Stimulated activated CD8-positive, alpha-beta memory T cell treated with anti-CD3 and anti-CD28 coated beads, Interleukin-12 subunit alpha, Interleukin-12 subunit beta, amount 100 ng/mL, for 4 hours (primary cell): Measurements from ENCODE around the gene NDOR1.
A peak's percentile ranks its signal among the peaks of the same experiment; 100 is the strongest.
"Not testable (repeated sequence)": the region's sequence is repeated elsewhere in the genome, so short reads cannot be mapped to it uniquely, and the experiment has no call there.

Source experiments
- DNase-seq: peaks from one replicate; pipeline ENCODE4 v3.0.0-alpha.2; 2020; ENCODE audit warnings: low read depth

Gene NDOR1

GRCh38 chr9:137244486-137245449 is 39.3 kb downstream of the NDOR1 start:
- DNase-seq, result no peak

- no peak for DNase-seq
Observed at GRCh38 chr9:137245450-137246421, 40.2 kb downstream of the NDOR1 start.

- DNase-seq, result no peak
Observed at GRCh38 chr9:137247135-137247915, 41.8 kb downstream of the NDOR1 start.

GRCh38 chr9:137247916-137248175 is 42.3 kb downstream of the NDOR1 start:
- DNase-seq, result no peak

GRCh38 chr9:137250329-137251193 is 45.1 kb downstream of the NDOR1 start:
- no peak for DNase-seq

- DNase-seq, result no peak
Observed at GRCh38 chr9:137251194-137251461, 45.6 kb downstream of the NDOR1 start, which contains the start of gene STPG3. TSS of gene STPG3 (plus strand) at chr9:137251286. CDS start at chr9:137251287, 1 bp downstream.

GRCh38 chr9:137251490-137252268 is 46.2 kb downstream of the NDOR1 start:
- DNase-seq, result no peak

- no peak for DNase-seq
Observed at GRCh38 chr9:137252555-137253506, 47.3 kb downstream of the NDOR1 start.

GRCh38 chr9:137253717-137254623 is 48.5 kb downstream of the NDOR1 start:
- DNase-seq, result no peak

- peak; percentile 96 for DNase-seq
Observed at GRCh38 chr9:137254624-137255447, 49.3 kb downstream of the NDOR1 start, which contains the start of gene NELFB. TSS of gene NELFB (plus strand) at chr9:137255327.

GRCh38 chr9:137255448-137256114 is 50.1 kb downstream of the NDOR1 start:
- DNase-seq, result no peak

GRCh38 chr9:137256362-137256761 is 50.9 kb downstream of the NDOR1 start:
- no peak for DNase-seq

GRCh38 chr9:137256856-137257255 is 51.4 kb downstream of the NDOR1 start:
- no peak for DNase-seq

GRCh38 chr9:137262173-137262908 is 56.8 kb downstream of the NDOR1 start:
- DNase-seq, result not testable (repeated sequence)

- DNase-seq, result no peak
Observed at GRCh38 chr9:137262909-137263285, 57.4 kb downstream of the NDOR1 start.

GRCh38 chr9:137263506-137263905 is 58.0 kb downstream of the NDOR1 start:
- DNase-seq, result no peak
